Tibial artery (tissue), 4 donors: ENCODE measurements around the gene GRID2IP.
"Not testable (repeated sequence)": the region's sequence is repeated elsewhere in the genome, so short reads cannot be mapped to it uniquely, and the experiment has no call there.

Experiments
- DNase-seq, 2 donors: peaks; one replicate each; pipeline ENCODE4 v3.0.0-alpha.2; 2019
- H3K27ac ChIP-seq, 2 donors: fragments of 200-600 bp; sonication (generic) in 1 of 2; 1 replicate in 1 of 2; 2 replicates in 1 of 2; pipeline ENCODE4 v1.5.1; 2018 to 2019; ENCODE audit warnings: mild to moderate bottlenecking in 1 of 2
- H3K27me3 ChIP-seq, 2 donors: fragments of 200-600 bp; sonication (generic) in 1 of 2; one replicate each; pipeline versions ENCODE4 v1.5.1 to v1.6.0; 2016 to 2019
- H3K36me3 ChIP-seq, 3 donors: fragments of 200-600 bp; sonication (generic) in 2 of 3; one replicate each; pipeline ENCODE4 v1.5.1; 2016 to 2019; ENCODE audit warnings: mild to moderate bottlenecking in 2 of 3
- H3K4me1 ChIP-seq, 4 donors: fragments of 200-600 bp; sonication (generic) in 2 of 4; 1 replicate in 3 of 4; 2 replicates in 1 of 4; pipeline ENCODE4 v1.5.1; 2016 to 2019
- H3K4me3 ChIP-seq, 2 donors: fragments of 200-600 bp; sonication (generic) in 1 of 2; 1 replicate in 1 of 2; 2 replicates in 1 of 2; pipeline ENCODE4 v1.5.1; 2018 to 2019; ENCODE audit warnings: mild to moderate bottlenecking in 2 of 2
- H3K9me3 ChIP-seq, 3 donors: fragments of 200-600 bp; sonication (generic) in 1 of 3; one replicate each; pipeline ENCODE4 v1.5.1; 2016 to 2019
- CTCF ChIP-seq, 2 experiments: fragments of 200-600 bp in 1 of 2; fragments of 450-650 bp in 1 of 2; IDR thresholded peaks; one replicate each; pipeline ENCODE4 v1.5.1; 2017 to 2019; ENCODE audit warnings: antibody characterized with exemption in 2 of 2, mild to moderate bottlenecking in 1 of 2, moderate library complexity in 1 of 2
- intact Hi-C: fragments of 100-400 bp; cut with DNase I; formaldehyde crosslinking; loops from one replicate; pipeline ENCODE4 v1.15.0; 2023; ENCODE audit warnings: low total_unique reads

The GRID2IP gene

GRCh38 chr7:6465862-6466261, 85.4 kb downstream of the GRID2IP start:
- TF ChIP-seq CTCF (IDR thresholded peaks at IDR 0.05) = no peak
- Histone ChIP-seq H3K4me1 (peaks cover 0 to 4% (median 0%) of the 10 kb centered on the region in 4 donors), H3K36me3 (peaks cover 63 to 97% (median 91%) of the 10 kb centered on the region in 3 donors), H3K27me3 (no peaks in the 10 kb centered on the region), H3K27ac (no peak overlapping the region), H3K4me3 (no peak overlapping the region), H3K9me3 (no peaks in the 10 kb centered on the region)
- DNase-seq = no peak
- intact Hi-C loops = no loop called here

- H3K9me3 ChIP-seq, H3K27me3 ChIP-seq, DNase-seq, H3K4me3 ChIP-seq, H3K27ac ChIP-seq, intact Hi-C loops, H3K4me1 ChIP-seq: not testable (repeated sequence)
- H3K36me3 ChIP-seq = peaks cover 45 to 83% (median 78%) of the 10 kb centered on the region in 3 donors
Measured at GRCh38 chr7:6463609-6464008, 87.7 kb downstream of the GRID2IP start.

GRCh38 chr7:6461946-6462550, 89.2 kb downstream of the GRID2IP start:
- H3K4me3 ChIP-seq = no peak overlapping the region
- H3K36me3 ChIP-seq = peaks cover 29 to 68% (median 63%) of the 10 kb centered on the region in 3 donors
- intact Hi-C loops = no loop called here
- no peak for TF ChIP-seq CTCF (IDR thresholded peaks at IDR 0.05)
- H3K27me3 ChIP-seq = no peaks in the 10 kb centered on the region
- no peak for DNase-seq
- H3K27ac ChIP-seq = no peak overlapping the region
- H3K9me3 ChIP-seq = no peaks in the 10 kb centered on the region
- H3K4me1 ChIP-seq = peaks cover 0 to 4% (median 0%) of the 10 kb centered on the region in 4 donors

- no peak overlapping the region for H3K4me3 ChIP-seq
- DNase-seq = no peak
- no peak overlapping the region for H3K27ac ChIP-seq
- no peak for TF ChIP-seq CTCF (IDR thresholded peaks at IDR 0.05)
- H3K27me3 ChIP-seq = no peaks in the 10 kb centered on the region
- peaks cover 0 to 4% (median 0%) of the 10 kb centered on the region in 4 donors for H3K4me1 ChIP-seq
- no peaks in the 10 kb centered on the region for H3K9me3 ChIP-seq
- intact Hi-C loops = no loop called here
- H3K36me3 ChIP-seq = peaks cover 20 to 58% (median 53%) of the 10 kb centered on the region in 3 donors
Measured at GRCh38 chr7:6460990-6461584, 90.2 kb downstream of the GRID2IP start.

- intact Hi-C loops = no loop called here
- DNase-seq = no peak
- peaks cover 12 to 50% (median 45%) of the 10 kb centered on the region in 3 donors for H3K36me3 ChIP-seq
Measured at GRCh38 chr7:6460303-6460702, 91.0 kb downstream of the GRID2IP start.

GRCh38 chr7:6458676-6459075, 92.6 kb downstream of the GRID2IP start:
- DNase-seq, H3K27me3 ChIP-seq, H3K4me3 ChIP-seq, H3K4me1 ChIP-seq, H3K9me3 ChIP-seq, intact Hi-C loops, H3K27ac ChIP-seq: not testable (repeated sequence)
- H3K36me3 ChIP-seq = peaks cover 5 to 35% (median 31%) of the 10 kb centered on the region in 3 donors

More at GRCh38 chr7:6460303-6460702, 91.0 kb downstream of the GRID2IP start:
- TF ChIP-seq CTCF (IDR thresholded peaks at IDR 0.05) = no peak
- Histone ChIP-seq H3K4me1 (peaks cover 0 to 4% (median 0%) of the 10 kb centered on the region in 4 donors), H3K4me3 (no peak overlapping the region), H3K27me3 (no peaks in the 10 kb centered on the region), H3K27ac (no peak overlapping the region), H3K9me3 (no peaks in the 10 kb centered on the region)
